ENCODE data around the gene ZNF155.
"Not testable (repeated sequence)": the region's sequence is repeated elsewhere in the genome, so short reads cannot be mapped to it uniquely, and the experiment has no call there.

ZNF155 gene

DNA sequence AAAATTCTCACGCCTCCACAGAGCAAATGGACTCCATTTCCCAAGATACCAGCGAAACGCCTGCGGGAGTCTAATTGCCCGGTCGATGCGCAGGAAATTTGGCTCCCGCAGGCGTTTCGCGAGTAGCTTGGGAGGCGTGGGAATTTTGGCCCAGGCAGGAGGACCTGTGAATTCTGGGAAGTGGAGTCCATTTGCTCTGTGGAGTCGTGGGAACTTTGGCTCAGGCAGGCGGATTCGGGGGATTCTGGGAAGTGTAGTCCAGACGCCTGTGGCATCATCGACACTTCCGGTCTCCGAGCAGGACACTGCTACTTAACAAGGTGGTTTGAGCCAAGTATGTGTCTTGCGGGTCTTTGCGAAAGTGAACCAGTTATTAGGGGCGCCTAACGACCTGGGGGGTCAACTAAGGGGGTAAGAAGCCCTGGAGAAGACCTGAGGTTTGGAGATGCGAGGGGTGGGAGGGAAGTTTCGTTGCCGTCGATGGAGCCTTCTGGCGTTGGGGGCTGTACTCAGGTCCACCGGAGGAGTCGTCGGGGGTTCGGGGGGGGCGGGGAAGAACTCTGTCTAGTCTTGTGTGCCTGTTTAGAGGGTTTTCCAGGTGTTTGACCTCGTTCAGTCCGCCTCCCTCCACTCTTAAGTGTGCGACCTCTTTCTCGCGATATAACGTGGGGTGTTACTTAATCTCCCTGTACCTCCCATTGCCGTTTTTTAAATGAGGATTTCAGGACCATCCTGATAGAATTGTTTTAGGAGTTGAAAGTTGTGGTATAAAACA is at the start of gene ZNF155:
TSS of gene ZNF155 (plus strand) at position 277 of the 775 bp plus-strand sequence. CDS start 4,356 bp downstream, outside the sequence.
- DNase-seq (ENCODE audit: low read depth in 2 of 2, low spot score in 1 of 2), result peak; percentile 40 to 53

DNA sequence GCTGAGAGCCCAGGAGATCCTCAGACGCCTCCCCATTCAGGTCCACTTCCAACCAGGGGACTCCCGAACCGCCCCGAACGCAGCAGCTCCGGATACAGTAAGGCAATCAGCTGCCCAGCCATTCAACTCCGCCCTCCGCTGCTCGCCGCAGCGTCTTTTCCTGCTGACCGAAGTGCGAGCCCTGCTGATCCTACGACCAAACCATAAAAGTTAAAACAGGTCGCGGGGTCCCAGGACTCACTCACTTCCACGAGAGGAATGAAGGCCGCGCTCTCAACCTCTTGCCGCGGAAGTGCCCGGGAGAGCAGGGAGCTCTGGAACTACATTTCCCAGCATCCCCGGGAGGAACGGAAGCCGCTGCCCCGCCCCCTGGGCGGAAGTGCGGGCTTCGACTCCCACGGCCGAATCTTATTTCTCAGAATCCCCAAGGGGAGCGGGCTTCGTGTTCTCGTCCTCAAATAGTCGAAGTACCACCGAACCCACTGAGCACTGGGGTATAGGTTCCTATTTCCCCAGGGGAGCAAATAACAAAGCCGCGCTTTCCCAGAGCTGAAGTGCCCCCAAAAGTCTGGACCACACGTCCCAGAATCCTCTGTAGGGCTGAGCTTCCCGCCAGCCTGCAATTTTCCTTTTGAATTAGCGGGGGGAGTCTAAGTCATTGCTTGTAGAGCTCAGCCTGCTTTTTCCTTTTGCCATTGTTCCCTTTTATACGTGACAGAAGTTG is 48.8 kb upstream of the ZNF155 start, which contains the start of gene ZNF45:
TSS of gene ZNF45 (minus strand) at position 298 of the 724 bp plus-strand sequence. CDS start 13,097 bp downstream, outside the sequence.
- peak; percentile 76 to 77 for DNase-seq (ENCODE audit: low read depth in 2 of 2, low spot score in 1 of 2)

DNA sequence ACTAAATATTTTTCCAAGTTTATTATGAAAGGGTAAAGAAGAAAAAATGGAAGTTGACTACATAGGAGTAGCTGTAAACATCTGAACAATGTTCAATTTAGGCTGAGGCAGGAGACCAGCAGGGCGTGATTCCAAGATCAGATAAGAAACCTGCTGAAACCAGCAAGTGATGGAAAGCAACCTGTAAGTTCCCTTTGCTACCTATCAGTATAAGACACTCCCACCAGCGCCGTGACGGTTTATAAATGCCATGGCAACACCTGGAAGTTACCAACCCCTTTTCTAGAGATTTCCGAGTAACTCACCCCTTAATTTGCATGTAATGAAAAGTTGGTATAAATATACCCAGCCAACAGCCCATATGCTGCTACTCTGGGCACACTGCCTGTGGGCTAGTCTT is 47.8 kb upstream of the ZNF155 start:
- DNase-seq (ENCODE audit: low read depth in 2 of 2, low spot score in 1 of 2), result no peak

DNA sequence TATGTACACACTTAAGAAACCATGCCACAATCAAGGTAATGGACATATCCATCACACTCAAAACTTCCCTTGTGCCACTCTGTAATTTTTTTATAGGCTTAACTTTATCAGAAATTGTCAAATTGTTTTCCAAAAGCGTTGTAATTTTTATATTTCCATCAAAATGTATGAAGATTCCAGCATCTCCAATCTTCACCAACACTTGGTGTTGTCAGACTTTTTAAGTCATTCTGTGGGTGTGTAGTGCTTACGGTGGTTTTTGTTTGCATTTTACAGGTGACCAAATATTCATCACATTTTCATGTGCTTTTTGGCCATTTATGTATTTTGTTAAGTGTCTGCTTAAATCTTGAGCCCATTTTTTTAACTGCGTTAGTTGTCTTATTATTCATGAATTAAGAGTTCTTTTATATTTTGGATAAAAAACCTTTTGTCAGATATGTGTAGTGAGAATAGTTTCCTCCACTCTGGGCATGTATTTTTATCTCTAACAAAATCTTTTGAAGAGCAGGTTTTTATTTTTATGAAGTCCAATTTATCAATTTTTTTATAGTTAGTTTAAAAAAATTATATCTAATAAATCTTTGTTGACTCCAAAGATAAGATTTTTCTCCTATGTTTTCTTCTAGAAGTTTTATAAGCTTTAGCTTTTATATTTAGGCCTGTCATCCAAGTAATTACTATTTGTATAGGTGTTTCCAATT is 44.3 kb upstream of the ZNF155 start:
- DNase-seq (ENCODE audit: low read depth in 2 of 2, low spot score in 1 of 2), result no peak

DNA sequence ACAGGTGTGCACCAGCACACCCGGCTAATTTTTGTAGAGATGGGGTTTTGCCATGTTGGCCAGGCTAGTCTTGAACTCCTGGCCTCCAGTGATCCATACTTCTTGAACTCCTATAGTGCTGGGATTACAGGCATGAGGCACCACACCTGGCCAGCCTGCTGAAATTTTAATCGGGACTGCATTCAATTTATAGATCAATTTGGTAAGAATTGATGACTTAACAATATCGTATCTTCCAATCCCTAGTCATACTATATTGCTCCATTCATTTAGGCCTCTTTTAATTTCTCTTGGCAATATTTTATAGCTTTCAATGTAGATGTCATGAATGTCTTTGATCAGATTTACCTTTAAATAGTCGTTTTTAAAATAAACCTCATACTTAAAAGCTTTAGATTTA is 43.3 kb upstream of the ZNF155 start:
- DNase-seq (ENCODE audit: low read depth in 2 of 2, low spot score in 1 of 2), result no peak

DNA sequence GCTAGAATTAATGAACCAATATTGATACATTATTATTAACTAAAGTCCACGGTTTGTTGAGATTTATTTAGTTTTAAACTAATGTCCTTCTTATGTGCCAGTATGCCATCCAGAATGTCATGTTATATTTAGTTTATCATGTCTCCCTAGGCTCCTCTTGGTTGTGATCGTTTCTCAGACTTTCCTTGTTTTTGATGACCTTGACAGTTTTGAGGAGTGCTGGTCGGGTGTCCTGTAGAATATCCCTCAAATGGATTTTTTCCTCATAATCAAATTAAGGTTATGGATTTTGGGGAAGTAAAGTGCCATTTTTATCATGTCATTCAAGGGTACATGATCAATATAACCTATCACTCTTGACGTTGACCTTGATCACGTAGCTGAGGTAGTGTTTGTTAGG is 42.8 kb upstream of the ZNF155 start:
- no peak for DNase-seq (ENCODE audit: low read depth in 2 of 2, low spot score in 1 of 2)

DNA sequence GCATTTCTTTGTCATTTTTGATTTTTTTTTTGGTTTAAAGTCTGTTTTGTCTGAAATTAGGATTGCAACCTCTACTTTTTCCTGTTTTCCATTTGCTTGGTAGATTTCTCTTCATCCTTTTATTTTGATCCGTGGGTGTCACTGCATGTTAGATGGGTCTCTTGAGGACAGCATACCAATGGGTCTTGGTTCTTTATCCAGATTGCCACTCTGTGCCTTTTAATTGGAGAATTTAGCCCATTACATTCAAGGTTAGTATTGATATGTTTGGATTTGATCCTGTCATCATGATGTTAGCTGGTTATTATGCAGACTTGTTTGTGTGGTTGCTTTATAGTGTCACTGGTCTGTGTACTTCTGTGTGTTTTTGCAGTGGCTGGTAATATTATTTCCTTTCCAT is 36.6 kb upstream of the ZNF155 start:
- not testable (repeated sequence) for DNase-seq (ENCODE audit: low read depth in 2 of 2, low spot score in 1 of 2)

DNA sequence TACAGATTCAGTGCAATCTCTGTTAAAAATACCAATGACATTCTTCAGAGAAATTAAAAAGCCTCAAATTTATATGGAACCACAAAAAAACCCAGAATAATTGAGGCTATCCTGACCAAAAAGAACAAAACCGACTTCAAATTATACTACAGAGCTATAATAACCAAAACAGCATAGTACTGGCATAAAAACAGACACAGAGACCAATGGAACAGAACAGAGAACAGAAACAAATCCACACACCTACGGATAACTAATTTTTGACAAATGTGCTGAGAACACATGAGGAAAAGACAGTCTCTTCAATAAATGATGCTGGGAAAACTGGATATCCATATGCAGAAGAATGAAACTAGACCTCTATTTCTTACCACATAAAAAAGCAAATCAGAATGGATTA is 34.2 kb upstream of the ZNF155 start:
- DNase-seq (ENCODE audit: low read depth in 2 of 2, low spot score in 1 of 2), result not testable (repeated sequence)

DNA sequence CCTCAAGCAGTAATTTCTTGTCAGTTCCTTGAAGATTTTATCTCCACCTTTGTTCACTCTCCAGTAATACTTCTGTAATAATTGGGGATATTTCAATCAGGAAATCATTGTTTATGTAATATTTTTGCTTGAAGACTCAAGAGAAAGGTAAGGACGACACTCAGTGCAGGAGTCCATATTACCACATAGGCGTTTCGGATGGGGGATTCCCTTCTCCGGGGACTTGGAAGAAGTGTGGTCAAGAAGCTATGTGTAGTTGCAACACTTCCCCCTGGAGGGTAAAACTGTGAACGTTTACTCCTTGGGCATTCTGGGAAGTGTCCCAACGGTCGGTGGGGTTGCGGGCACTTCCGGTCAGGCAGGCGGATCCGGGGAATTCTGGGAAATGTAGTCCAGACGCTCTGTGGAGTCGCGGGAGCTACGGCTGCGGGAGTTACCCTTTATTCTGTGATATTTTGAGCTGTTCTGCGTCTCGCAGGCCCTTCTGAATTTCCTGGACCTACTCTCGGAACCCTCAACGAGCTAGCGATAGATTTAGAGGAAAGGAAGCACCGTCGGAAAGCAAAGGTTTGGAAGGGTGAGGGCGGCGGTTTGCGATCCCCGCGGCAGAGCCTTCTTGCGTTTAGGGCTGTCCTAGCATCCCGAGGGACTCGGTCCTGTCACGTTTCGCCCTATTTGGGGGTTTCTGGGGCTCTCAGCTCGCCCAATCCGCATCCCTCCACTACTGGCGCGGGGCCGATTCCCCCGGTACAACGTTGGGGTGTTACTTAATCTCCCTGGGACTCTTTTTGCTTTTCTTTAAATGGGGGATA is 32.9 kb upstream of the ZNF155 start, which contains the start of gene ZNF221:
TSS of gene ZNF221 (plus strand) at position 395 of the 812 bp plus-strand sequence. CDS start 11,499 bp downstream, outside the sequence.
- DNase-seq (ENCODE audit: low read depth in 2 of 2, low spot score in 1 of 2), result peak in 1 of 2 donors; percentile 21

DNA sequence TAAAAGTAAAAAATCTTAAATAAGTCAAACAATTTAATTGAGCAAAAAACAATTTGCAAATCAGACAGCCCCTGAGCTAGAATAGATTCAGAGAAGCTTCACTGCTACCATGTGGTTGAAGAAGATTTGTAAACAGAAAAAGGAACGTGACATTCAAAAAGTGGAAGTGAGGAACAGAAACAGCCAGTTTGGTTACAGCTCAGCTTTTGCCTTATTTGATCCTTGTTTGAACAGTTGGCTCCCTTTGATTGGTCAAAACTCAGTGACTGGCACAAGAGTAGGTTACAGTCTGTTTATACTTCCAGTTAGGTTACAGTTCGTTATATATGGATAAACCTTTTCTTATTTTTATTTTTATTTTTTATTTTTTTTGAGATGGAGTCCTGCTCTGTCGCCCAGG is 27.2 kb upstream of the ZNF155 start:
- no peak for DNase-seq (ENCODE audit: low read depth in 2 of 2, low spot score in 1 of 2)

DNA sequence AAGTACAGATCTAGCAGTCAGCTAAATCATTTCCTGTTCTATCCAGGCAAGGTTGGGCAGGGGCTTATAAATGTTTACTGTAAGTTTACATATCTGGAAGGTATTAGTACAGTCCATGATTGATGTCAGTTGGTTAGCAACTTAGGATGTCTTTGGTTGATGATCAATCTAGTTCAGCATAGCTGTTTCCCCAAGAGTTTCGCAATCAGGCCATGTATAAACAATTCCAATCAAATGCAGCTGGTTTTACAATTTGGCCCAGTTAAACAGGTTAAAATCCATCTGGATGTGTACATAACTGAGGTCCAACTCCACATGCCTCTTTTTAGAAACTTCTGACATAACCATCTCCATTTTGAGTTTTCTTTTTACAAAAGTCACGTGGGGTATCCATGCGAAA is 26.1 kb upstream of the ZNF155 start:
- DNase-seq (ENCODE audit: low read depth in 2 of 2, low spot score in 1 of 2), result no peak

DNA sequence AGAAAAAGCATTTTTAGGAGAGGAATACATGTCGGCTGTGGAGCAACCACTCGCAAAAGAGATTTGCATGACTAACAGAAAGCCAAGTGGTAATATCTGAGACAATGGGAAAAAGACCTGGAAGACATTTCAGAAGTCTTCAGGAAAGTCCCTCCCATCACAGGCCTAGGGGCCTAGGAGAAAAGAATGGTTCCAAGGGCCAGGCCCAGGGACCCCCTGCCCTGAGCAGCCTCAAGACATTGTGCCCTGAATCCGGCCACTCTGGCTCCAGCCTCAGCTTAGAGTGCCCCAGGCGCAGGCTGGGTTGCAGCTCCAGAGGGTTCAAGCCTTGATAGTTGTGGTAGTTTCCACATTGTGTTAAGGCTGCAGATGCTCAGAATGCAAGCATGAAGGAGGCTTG is 23.6 kb upstream of the ZNF155 start:
- no peak for DNase-seq (ENCODE audit: low read depth in 2 of 2, low spot score in 1 of 2)

DNA sequence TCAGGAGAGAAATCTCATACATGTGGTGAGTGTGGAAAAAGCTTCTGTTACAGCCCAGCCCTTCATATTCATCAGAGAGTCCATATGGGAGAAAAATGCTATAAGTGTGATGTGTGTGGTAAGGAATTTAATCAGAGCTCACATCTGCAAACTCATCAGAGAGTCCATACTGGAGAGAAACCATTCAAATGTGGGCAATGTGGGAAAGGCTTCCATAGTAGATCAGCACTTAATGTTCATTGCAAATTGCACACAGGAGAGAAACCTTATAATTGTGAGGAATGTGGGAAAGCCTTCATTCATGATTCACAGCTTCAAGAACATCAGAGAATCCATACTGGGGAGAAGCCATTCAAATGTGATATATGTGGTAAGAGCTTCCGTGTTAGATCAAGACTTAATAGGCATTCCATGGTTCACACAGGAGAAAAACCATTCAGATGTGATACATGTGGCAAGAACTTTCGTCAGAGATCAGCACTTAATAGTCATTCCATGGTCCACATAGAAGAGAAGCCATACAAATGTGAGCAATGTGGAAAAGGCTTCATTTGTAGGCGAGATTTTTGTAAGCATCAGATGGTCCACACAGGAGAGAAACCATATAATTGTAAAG is 17.8 kb upstream of the ZNF155 start:
- DNase-seq (ENCODE audit: low read depth in 2 of 2, low spot score in 1 of 2), result no peak

DNA sequence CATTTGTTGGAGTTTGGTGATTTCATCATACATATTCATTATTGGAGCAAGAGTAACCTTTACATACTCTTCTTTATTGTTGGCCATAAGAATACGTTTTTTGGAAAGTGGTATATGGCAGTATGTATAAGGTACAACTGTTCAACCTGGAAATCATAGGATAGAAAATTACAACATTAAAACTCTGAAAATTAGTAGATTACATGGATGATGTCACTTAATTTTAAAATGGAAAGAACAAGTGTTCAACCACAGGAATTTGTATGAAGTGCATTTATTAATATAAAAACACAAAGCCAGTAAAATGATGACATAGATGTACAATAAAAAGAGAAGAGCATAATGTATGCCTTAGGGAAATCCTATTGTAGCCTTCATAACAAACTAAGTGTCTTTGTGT is 7.3 kb upstream of the ZNF155 start:
- DNase-seq (ENCODE audit: low read depth in 2 of 2, low spot score in 1 of 2), result no peak

DNA sequence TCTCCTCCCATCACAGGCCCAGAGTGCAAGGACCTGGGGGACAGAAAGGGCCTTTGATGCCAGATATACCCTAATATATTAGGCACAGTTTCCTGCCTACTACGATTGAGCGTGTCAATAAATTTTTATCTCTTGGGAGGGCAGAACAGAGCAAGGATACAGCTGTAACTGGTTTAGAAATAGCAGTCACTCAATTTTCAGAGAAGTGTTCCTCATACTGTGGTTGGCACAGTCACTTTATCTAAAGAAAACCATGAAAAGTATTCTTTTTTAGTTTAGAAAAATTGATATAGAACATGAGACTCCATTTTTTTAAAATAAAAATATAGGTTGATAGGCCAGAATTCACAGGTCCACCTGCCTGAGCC is 460 bp upstream of the ZNF155 start:
- DNase-seq (ENCODE audit: low read depth in 2 of 2, low spot score in 1 of 2), result no peak

DNA sequence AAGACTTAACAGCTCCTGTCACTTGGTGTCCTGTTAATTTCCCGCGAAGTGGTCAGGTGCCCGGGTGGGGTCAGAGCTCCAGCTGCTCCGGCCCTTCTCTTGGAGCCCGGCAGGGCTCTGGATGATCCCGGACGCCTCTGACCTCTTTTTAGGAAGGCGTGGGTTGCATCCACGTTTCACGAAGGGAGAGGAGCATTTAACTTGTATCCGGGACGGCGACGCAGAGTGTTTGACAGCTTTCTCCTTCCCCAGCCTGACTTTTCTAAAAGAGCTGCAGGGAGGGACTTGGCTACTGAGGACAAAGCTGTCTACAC is 656 bp downstream of the ZNF155 start:
- no peak for DNase-seq (ENCODE audit: low read depth in 2 of 2, low spot score in 1 of 2)

DNA sequence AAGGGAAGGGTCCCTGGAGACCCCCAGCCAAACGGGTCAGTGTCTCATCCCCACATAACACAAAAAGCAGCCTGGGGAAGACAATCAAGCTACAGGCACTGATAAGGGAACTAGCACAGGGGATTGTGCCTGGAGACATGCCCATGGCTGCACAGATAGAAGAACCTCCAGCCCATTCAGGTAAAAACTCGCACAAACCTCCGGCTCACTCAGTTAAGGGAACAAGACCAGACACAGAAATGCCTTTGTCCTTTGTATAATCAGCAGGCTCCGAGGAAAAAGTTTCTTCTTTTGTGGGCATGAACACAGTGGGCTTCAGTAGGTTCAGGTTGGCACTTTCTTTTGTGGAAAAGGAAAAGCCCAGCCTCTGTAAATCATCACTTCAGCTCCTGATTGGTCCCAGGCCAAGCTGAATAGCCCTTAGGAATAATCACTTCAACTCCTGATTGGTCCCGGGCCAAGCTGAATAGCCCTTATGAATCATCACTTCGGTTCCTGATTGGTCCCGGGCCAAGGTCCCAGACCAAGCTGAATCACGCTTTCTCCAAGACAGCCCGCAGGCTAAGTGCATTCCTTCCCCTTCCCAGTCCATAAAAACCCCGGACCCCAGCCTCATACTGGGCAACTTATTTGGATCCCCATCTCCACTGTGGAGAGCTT is 13.8 kb downstream of the ZNF155 start:
- DNase-seq (ENCODE audit: low read depth in 2 of 2, low spot score in 1 of 2), result no peak

DNA sequence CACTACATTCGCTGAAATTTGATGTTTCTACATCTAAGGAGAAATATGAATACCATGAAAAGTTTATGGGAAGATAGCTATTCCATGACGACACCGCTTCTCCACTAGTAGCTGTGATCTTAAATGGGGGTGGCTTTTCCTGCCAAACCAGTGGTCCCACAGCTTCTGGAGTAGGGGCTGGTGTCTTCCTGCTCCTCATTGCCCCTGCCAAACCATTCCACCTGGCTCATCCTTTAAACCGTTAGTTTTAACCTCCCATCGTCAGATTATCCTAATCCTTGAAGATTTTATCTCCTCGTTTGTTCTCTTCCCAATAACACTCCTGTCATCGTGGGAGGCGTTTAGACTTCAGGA is 18.2 kb downstream of the ZNF155 start:
- DNase-seq (ENCODE audit: low read depth in 2 of 2, low spot score in 1 of 2), result no peak

DNA sequence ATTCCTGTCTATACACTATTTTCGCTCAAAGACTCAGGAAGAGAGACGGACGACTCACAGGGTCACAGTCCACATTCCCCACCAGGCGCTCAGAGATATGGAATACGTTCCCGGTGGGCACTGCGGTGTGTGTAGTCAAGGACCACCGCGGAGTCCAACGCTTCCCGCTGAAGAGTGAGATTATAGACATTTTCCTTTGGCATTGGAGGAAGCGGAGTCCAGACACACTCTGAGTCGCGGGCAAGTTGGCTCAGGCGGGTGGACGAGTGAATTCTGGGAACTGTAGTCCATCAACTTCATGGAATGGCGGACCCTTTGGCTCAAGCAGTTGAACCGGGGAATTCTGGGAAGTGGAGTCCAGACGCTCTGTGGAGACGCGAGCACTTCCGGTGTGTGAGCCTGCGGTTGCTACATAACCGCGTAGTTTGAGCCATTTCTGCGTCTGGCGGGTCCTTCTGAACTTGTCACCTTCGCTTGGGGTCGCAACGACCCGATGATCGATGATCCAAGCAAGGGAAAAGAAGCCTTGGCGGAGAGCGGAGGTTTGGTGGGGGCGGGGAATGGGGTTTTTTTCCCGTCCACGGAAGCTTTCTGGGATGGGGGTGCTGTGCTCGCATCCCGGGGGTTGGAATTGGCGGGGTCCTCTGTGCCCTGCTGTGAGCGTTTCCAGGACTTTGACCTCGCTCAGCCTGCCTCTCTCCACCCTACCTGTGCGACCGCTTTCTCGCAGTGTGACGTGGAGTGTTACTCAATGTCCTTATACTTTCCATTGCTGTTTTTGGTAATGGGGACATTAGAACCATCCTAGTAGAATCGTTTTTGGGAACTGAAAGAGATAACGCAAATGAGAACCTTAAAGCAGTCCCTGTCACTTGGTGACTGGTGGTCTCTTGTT is 18.8 kb downstream of the ZNF155 start, which contains the start of gene ZNF230:
TSS of gene ZNF230 (plus strand) at position 392 of the 895 bp plus-strand sequence. CDS start 4,122 bp downstream, outside the sequence.
- peak; percentile 59 to 79 for DNase-seq (ENCODE audit: low read depth in 2 of 2, low spot score in 1 of 2)
